Ishikawa (cell line): ENCODE measurements around the gene VIPAS39.

Experiments
- EGR1 ChIP-seq: IDR thresholded peaks from 2 replicates; pipeline ENCODE4 v1.6.1; 2012
- EP300 ChIP-seq: IDR thresholded peaks from 2 replicates; pipeline ENCODE4 v1.6.1; 2012; ENCODE audit warnings: borderline replicate concordance
- TAF1 ChIP-seq: IDR thresholded peaks from 2 replicates; pipeline ENCODE4 v1.6.1; 2012; ENCODE audit warnings: low read depth, mild to moderate bottlenecking
- TCF12 ChIP-seq: IDR thresholded peaks from 2 replicates; pipeline ENCODE4 v1.6.1; 2012; ENCODE audit warnings: low read depth
- YY1 ChIP-seq: IDR thresholded peaks from 2 replicates; pipeline ENCODE4 v1.6.1; 2012; ENCODE audit warnings: low read depth
- TF ChIP-seq, protein P1 (sequence below): IDR thresholded peaks from 2 replicates; pipeline ENCODE4 v1.6.1; 2012; ENCODE audit warnings: low read depth, mild to moderate bottlenecking

- no peak for TF ChIP-seq EGR1
- TF ChIP-seq EP300, result no peak
- TF ChIP-seq, protein P1, sequence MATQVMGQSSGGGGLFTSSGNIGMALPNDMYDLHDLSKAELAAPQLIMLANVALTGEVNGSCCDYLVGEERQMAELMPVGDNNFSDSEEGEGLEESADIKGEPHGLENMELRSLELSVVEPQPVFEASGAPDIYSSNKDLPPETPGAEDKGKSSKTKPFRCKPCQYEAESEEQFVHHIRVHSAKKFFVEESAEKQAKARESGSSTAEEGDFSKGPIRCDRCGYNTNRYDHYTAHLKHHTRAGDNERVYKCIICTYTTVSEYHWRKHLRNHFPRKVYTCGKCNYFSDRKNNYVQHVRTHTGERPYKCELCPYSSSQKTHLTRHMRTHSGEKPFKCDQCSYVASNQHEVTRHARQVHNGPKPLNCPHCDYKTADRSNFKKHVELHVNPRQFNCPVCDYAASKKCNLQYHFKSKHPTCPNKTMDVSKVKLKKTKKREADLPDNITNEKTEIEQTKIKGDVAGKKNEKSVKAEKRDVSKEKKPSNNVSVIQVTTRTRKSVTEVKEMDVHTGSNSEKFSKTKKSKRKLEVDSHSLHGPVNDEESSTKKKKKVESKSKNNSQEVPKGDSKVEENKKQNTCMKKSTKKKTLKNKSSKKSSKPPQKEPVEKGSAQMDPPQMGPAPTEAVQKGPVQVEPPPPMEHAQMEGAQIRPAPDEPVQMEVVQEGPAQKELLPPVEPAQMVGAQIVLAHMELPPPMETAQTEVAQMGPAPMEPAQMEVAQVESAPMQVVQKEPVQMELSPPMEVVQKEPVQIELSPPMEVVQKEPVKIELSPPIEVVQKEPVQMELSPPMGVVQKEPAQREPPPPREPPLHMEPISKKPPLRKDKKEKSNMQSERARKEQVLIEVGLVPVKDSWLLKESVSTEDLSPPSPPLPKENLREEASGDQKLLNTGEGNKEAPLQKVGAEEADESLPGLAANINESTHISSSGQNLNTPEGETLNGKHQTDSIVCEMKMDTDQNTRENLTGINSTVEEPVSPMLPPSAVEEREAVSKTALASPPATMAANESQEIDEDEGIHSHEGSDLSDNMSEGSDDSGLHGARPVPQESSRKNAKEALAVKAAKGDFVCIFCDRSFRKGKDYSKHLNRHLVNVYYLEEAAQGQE, result no peak
- no peak for TF ChIP-seq TCF12
- TF ChIP-seq TAF1, result no peak
- TF ChIP-seq YY1, result no peak
Measured at GRCh38 chr14:77455966-77456640, 1.3 kb downstream of the VIPAS39 start.
